Heart right ventricle (tissue), 16 donors: ENCODE data around the gene MYO5C. TPM values are rescaled to one million over a fixed set of nuclear protein-coding genes. Genes with fewer than 3 reads are reported as not detected.

Experiments used
- ATAC-seq, 8 donors: fragments of 200-7000 bp; cut with Tn5 transposase; one replicate each; pipeline ENCODE4 v1.9.1; 2020; ENCODE audit warnings: mild to moderate bottlenecking in 8 of 8, moderate library complexity in 8 of 8, moderate number of reproducible peaks in 1 of 8
- DNase-seq, 2 donors: peaks; one replicate each; pipeline ENCODE4 v3.0.0-alpha.2; 2020
- H3K27ac ChIP-seq, 10 donors: fragments of 200-600 bp; sonication (generic) in 2 of 10; one replicate each; pipeline versions ENCODE4 v1.5.0 to v1.8.0; 2020 to 2022; ENCODE audit warnings: mild to moderate bottlenecking in 3 of 10
- H3K27me3 ChIP-seq, 7 donors: fragments of 200-600 bp; one replicate each; pipeline ENCODE4 v1.8.0; 2021 to 2022; ENCODE audit warnings: mild to moderate bottlenecking in 2 of 7
- H3K36me3 ChIP-seq, 9 donors: fragments of 200-600 bp; sonication (generic) in 1 of 9; one replicate each; pipeline versions ENCODE4 v1.5.0 to v1.8.0; 2020 to 2022; ENCODE audit warnings: mild to moderate bottlenecking in 2 of 9
- H3K4me1 ChIP-seq, 9 donors: fragments of 200-600 bp; sonication (generic) in 1 of 9; one replicate each; pipeline versions ENCODE4 v1.5.0 to v1.8.0; 2020 to 2022; ENCODE audit warnings: mild to moderate bottlenecking in 4 of 9
- H3K4me3 ChIP-seq, 10 donors: fragments of 200-600 bp; sonication (generic) in 2 of 10; one replicate each; pipeline versions ENCODE4 v1.5.0 to v1.8.0; 2020 to 2022; ENCODE audit warnings: mild to moderate bottlenecking in 7 of 10, moderate library complexity in 2 of 10
- H3K9me3 ChIP-seq, 11 donors: fragments of 200-600 bp in 10 of 11; sonication (generic) in 2 of 11; one replicate each; pipeline versions ENCODE4 v1.5.0 to v1.8.0; 2013 to 2022; ENCODE audit warnings: mild to moderate bottlenecking in 2 of 11, control low read depth in 1 of 11, moderate library complexity in 1 of 11
- CTCF ChIP-seq, 9 donors: fragments of 200-600 bp; sonication (generic) in 2 of 9; IDR thresholded peaks; one replicate each; pipeline versions ENCODE4 v1.5.0 to v1.8.0; 2021 to 2022; ENCODE audit warnings: antibody characterized with exemption in 9 of 9, mild to moderate bottlenecking in 5 of 9, moderate library complexity in 1 of 9
- WGBS, 2 donors: extraction: QIAGEN DNeasy Blood & Tissue Kit; methylation state at CpG; one replicate each; pipeline ENCODE4 v1.1.7; 2013; ENCODE audit warnings: inconsistent platforms in 1 of 2; 5-methylcytosine and 5-hydroxymethylcytosine counted together
- intact Hi-C, 10 donors: fragments of 100-400 bp; cut with DNase I; formaldehyde crosslinking; loops; one replicate each; pipeline versions ENCODE4 v1.11.1 to v1.14.2; 2022
- polyA plus RNA-seq, 2 donors: library from polyadenylated mRNA; stranded (reverse); fragments of 200-250 nt; gene quantifications; one replicate each; pipeline ENCODE4 v1.2.3, GENCODE V29; 2013
- total RNA-seq, 10 donors: library from RNA; stranded (reverse); fragmentation: NEBNext Ultra II Directional in 3 of 10; extraction: Animal tissue kit (Norgen Biotek cat#: 25700) in 3 of 10; gene quantifications; one replicate each; pipeline versions ENCODE4 v1.2.1 to v1.2.4, GENCODE V29; 2021 to 2023
- donor health status: Arrhythmogenic right ventricular cardiomyopathy.
- donor health status: ischemic (EF 13 %, LVEDD 7.1; RV severe dilation, severe dysfunction).
- donor health status: healthy with polysubstance abuse.
- donor health status: DM: no; HTN: yes; CAD: no.
- donor health status: DM: no; HTN: no; CAD: no.
- donor health status: ischemic (EF 25% LVEDD 6.9; RV normal size, moderate dysfunction).
- donor health status: ischemic (EF 25% LVEDD 5.7; RV mildly dilated, moderate dysfunction).
- donor health status: healthy.
- donor health status: DM: yes; HTN: yes; CAD: no.
- donor health status: Ischemic cardiomyopathy.
- donor health status: ischemic (EF 35%, LVEDD 5.7; RV mildly dilated, moderate dysfunction).
- donor health status: nonischemic (EF 11% LVEDD 7.7; RV severe dilation, severe dysfunction).
- donor health status: DM: yes; HTN: yes; CAD: no.
- donor health status: PGD.
- donor health status: ischemic (EF 29% LVEDD 5.4; RV normal size, mild dysfunction).
- donor health status: nonischemic (EF 23%, LVEDD 6.1; RV moderate dilation, normal function).

MYO5C gene
- total and polyA plus RNA-seq, 12 donors = 0.75 to 3.5 (median 2.1) TPM

- intact Hi-C loops = loop anchor here in 2 of 10 donors (10.0 kb wide), 2 partner anchors 174 to 184 kb away; partner anchors contain the start of gene LEO1 (in 1 of the 2)
- no peaks in the 10 kb centered on the region for H3K27me3 ChIP-seq
- H3K36me3 ChIP-seq = peaks cover 0 to 56% (median 3%) of the 10 kb centered on the region in 9 donors
- TF ChIP-seq CTCF (IDR thresholded peaks at IDR 0.05) = no peak
- no peak for DNase-seq
- ATAC-seq = no peak
- 96 to 98% methylated on average over 5 of the region's 5 CpGs for WGBS, 2 donors
- H3K9me3 ChIP-seq = no peaks in the 10 kb centered on the region
- H3K4me3 ChIP-seq = no peak overlapping the region
- H3K4me1 ChIP-seq = peaks cover 0 to 3% (median 0%) of the 10 kb centered on the region in 9 donors
- no peak overlapping the region for H3K27ac ChIP-seq
Measured at GRCh38 chr15:52148403-52148802, 147.2 kb downstream of the MYO5C start.

GRCh38 chr15:52146776-52147175, 148.8 kb downstream of the MYO5C start:
- no peaks in the 10 kb centered on the region for H3K27me3 ChIP-seq
- peaks cover 0 to 3% (median 0%) of the 10 kb centered on the region in 9 donors for H3K4me1 ChIP-seq
- no peak for ATAC-seq
- no peak overlapping the region for H3K4me3 ChIP-seq
- no peak overlapping the region for H3K27ac ChIP-seq
- H3K36me3 ChIP-seq = peaks cover 0 to 42% (median 3%) of the 10 kb centered on the region in 9 donors
- WGBS, 2 donors = 86 to 89% methylated on average over 3 of the region's 3 CpGs
- intact Hi-C loops = loop anchor here in 2 of 10 donors (10.0 kb wide), 2 partner anchors 172 to 182 kb away; partner anchors contain the start of gene LEO1 (in 1 of the 2)
- DNase-seq = no peak
- TF ChIP-seq CTCF (IDR thresholded peaks at IDR 0.05) = no peak
- no peaks in the 10 kb centered on the region for H3K9me3 ChIP-seq

DNA sequence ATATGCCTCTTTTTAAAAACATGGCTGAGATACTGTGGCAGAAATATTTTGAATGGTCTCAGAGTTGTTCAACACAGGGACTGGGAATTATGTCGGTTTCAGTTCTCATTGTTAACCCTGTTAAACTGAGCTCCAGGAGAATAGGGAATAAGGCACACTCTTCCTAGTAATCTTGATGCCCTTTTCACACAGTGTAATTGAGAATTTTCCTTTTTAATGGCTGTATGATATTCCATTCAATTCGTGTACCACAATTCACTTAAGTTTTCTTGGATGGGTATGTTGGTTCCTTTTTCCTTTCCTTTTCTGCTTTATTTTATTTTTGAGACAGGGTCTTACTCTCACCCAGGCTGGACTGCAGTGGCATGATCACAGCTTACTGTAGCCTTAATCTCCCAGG, 149.3 kb downstream of the MYO5C start:
- DNase-seq (no peak), ATAC-seq (no peak)
- no peaks in the 10 kb centered on the region for H3K9me3 ChIP-seq
- intact Hi-C loops = loop anchor here in 2 of 10 donors (10.0 kb wide), 2 partner anchors 171 to 181 kb away; partner anchors contain the start of gene LEO1 (in 1 of the 2)
- H3K27ac ChIP-seq = no peak overlapping the region
- 98 to 100% methylated on average over 2 of the region's 2 CpGs for WGBS, 2 donors
- H3K36me3 ChIP-seq = peaks cover 0 to 37% (median 3%) of the 10 kb centered on the region in 9 donors
- H3K4me1 ChIP-seq = peaks cover 0 to 3% (median 0%) of the 10 kb centered on the region in 9 donors
- TF ChIP-seq CTCF (IDR thresholded peaks at IDR 0.05) = no peak
- H3K27me3 ChIP-seq = no peaks in the 10 kb centered on the region
- H3K4me3 ChIP-seq = no peak overlapping the region

DNA sequence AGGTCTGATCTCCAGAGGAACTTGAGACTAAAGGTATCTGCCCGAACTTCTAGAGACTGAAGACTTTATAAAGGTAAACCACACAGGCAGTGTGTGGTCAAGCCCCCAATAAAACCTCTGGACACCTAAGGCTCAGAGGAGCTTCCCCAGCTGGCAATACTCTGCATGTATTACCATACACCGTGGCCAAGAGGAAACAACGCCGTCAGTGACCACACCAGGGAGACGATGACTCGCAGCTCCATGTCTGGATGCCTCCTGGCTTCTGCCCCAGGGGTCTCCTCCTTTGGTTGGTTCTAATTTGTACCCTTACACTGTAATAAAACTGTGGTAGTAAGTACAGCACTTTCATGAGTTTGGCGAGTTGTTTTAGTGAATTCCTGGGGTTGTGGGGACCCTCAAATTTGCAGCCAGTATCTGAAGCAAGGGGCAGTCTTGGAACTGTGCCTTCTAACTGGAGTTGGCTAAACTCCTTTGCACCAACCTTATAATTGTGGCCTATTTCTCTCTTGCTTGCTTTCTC, 150.9 kb downstream of the MYO5C start:
- 85 to 86% methylated on average over 7 of the region's 7 CpGs for WGBS, 2 donors
- TF ChIP-seq CTCF (IDR thresholded peaks at IDR 0.05) = no peak

More for the DNA sequence above, 150.9 kb downstream of the MYO5C start:
- no peak for DNase-seq
- intact Hi-C loops = loop anchor here in 2 of 10 donors (10.0 kb wide), 2 partner anchors 170 to 180 kb away; partner anchors contain the start of gene LEO1 (in 1 of the 2)
- no peaks in the 10 kb centered on the region for H3K27me3 ChIP-seq
- H3K27ac ChIP-seq = no peak overlapping the region
- peaks cover 0 to 39% (median 3%) of the 10 kb centered on the region in 9 donors for H3K36me3 ChIP-seq
- H3K9me3 ChIP-seq = no peaks in the 10 kb centered on the region
- H3K4me3 ChIP-seq = no peak overlapping the region
- H3K4me1 ChIP-seq = peaks cover 0 to 4% (median 0%) of the 10 kb centered on the region in 9 donors
- no peak for ATAC-seq
